HepG2 (cell line): ENCODE data around the gene BMPR1B. TPM values are rescaled to one million over a fixed set of nuclear protein-coding genes. Genes with fewer than 3 reads are reported as not detected.

ENCODE experiments used
- ATAC-seq: fragments of 200-7000 bp; cut with Tn5 transposase; 3 replicates; pipeline ENCODE4 v1.9.1; 2020; ENCODE audit warnings: mild to moderate bottlenecking, moderate library complexity
- BruUV-seq: library from RNA; stranded (reverse); fragments of 400-500 nt; replicated peaks from 2 replicates; lab custom pipeline; 2021; lab: Mats Ljungman, UMichigan
- CTCF ChIA-PET: fragments of 300-600 bp; formaldehyde crosslinking; extraction: SDS; loops from one replicate; lab custom pipeline; 2021; ENCODE audit warnings: low total read pairs, inconsistent platforms, low intra/inter-chr PET ratio; lab: Yijun Ruan, JAX
- POLR2A ChIA-PET: fragments of 350-600 bp; sonication (Branson Sonifier 250); formaldehyde crosslinking; loops from one replicate; lab custom pipeline; 2020; ENCODE audit warnings: antibody characterized with exemption, inconsistent platforms; lab: Yijun Ruan, JAX
- DNase-seq: peaks from one replicate; pipeline ENCODE4 v3.0.0-alpha.2; 2015; ENCODE audit warnings: low spot score
- FAIRE-seq: peaks from 3 replicates; lab custom pipeline; 2011; peaks lifted over from hg19 to GRCh38; lab: Jason Lieb, UNC
- H2AFZ ChIP-seq: one replicate; pipeline ENCODE4 v1.6.1; 2011; ENCODE audit warnings: low read length, inconsistent platforms
- H3K27ac ChIP-seq: fragments of 300-600 bp; 3 replicates; pipeline ENCODE4 v1.8.0; 2011; ENCODE audit warnings: mixed run types, mild to moderate bottlenecking, mixed read lengths, low read length, inconsistent platforms; ENCODE audit not compliant: insufficient read depth; ENCODE audit errors: extremely low read length
- H3K27me3 ChIP-seq, 2 experiments: fragments of 200-600 bp in 1 of 2; 2 replicates in 1 of 2; 3 replicates in 1 of 2; pipeline versions ENCODE4 v1.6.0 to v1.8.0; 2011; ENCODE audit warnings: low read length in 2 of 2, mild to moderate bottlenecking in 2 of 2, moderate library complexity in 2 of 2, inconsistent platforms in 1 of 2; ENCODE audit not compliant: insufficient read depth in 2 of 2, control insufficient read depth in 1 of 2
- H3K36me3 ChIP-seq, 2 experiments: fragments of 200-600 bp in 1 of 2; replicated peaks in 1 of 2; 2 replicates in 1 of 2; 3 replicates in 1 of 2; pipeline versions ENCODE4 v1.5.1 to v1.8.0; 2011; ENCODE audit warnings: low read length in 2 of 2, inconsistent platforms in 1 of 2; ENCODE audit not compliant: insufficient read depth in 2 of 2, control insufficient read depth in 1 of 2
- H3K4me1 ChIP-seq: 2 replicates; pipeline ENCODE4 v1.5.1; 2012; ENCODE audit warnings: low read length, inconsistent platforms; ENCODE audit not compliant: insufficient read depth
- H3K4me2 ChIP-seq: 2 replicates; pipeline ENCODE4 v1.6.0; 2011; ENCODE audit warnings: low read depth, low read length, inconsistent platforms
- H3K4me3 ChIP-seq, 3 experiments: fragments of 200-600 bp in 1 of 3; sonication (generic), shearing (Covaris generic) in 1 of 3; replicated peaks in 1 of 3; 2 replicates each; pipeline ENCODE4 v1.5.1; 2011 to 2016; ENCODE audit warnings: low read length in 3 of 3, inconsistent platforms in 2 of 3, low read depth in 2 of 3, mild to moderate bottlenecking in 2 of 3, control low read depth in 1 of 3, mixed read lengths in 1 of 3; ENCODE audit not compliant: insufficient read depth in 1 of 3
- H3K79me2 ChIP-seq: one replicate; pipeline ENCODE4 v1.6.1; 2011; ENCODE audit warnings: low read length, inconsistent platforms; ENCODE audit not compliant: insufficient read depth
- H3K9ac ChIP-seq: 2 replicates; pipeline ENCODE4 v1.6.0; 2011; ENCODE audit warnings: mild to moderate bottlenecking, low read depth, low read length, inconsistent platforms; ENCODE audit not compliant: insufficient read depth
- H3K9me3 ChIP-seq: 2 replicates; pipeline ENCODE4 v1.5.1; 2012; ENCODE audit warnings: mild to moderate bottlenecking, low read length
- H4K20me1 ChIP-seq: 2 replicates; pipeline ENCODE4 v1.6.0; 2011; ENCODE audit warnings: inconsistent platforms, mild to moderate bottlenecking, low read length, moderate library complexity; ENCODE audit not compliant: insufficient read depth
- EHMT2 ChIP-seq: fragments of 200-600 bp; sonication (generic); IDR thresholded peaks from 2 replicates; pipeline ENCODE4 v1.7.0; 2017; ENCODE audit warnings: antibody characterized with exemption, low read depth, low read length, borderline replicate concordance
- HOXA5 ChIP-seq: sonication (generic); formaldehyde crosslinking; IDR thresholded peaks from 2 replicates; pipeline ENCODE4 v1.4.0; 2020; ENCODE audit warnings: missing genetic modification reagents
- MED1 ChIP-seq: sonication (generic); formaldehyde crosslinking; IDR thresholded peaks from 2 replicates; pipeline ENCODE4 v1.4.0; 2020; ENCODE audit warnings: missing genetic modification reagents
- SAFB2 ChIP-seq: sonication (generic); formaldehyde crosslinking; IDR thresholded peaks from 2 replicates; pipeline ENCODE4 v1.5.1; 2020; ENCODE audit warnings: missing genetic modification reagents, low read depth, mild to moderate bottlenecking, borderline replicate concordance
- SMC3 ChIP-seq: IDR thresholded peaks from 2 replicates; pipeline ENCODE4 v1.6.1; 2011; ENCODE audit warnings: low read length, improper control_type of control experiment
- TCF7 ChIP-seq: sonication (generic); IDR thresholded peaks from 2 replicates; pipeline ENCODE4 v1.6.1; 2016; ENCODE audit warnings: antibody characterized with exemption, low read depth
- ZNF552 ChIP-seq: sonication (generic); formaldehyde crosslinking; IDR thresholded peaks from 2 replicates; pipeline ENCODE4 v1.9.0; 2022; ENCODE audit warnings: missing genetic modification reagents, mild to moderate bottlenecking, borderline replicate concordance
- ZNF761 ChIP-seq: sonication (generic); formaldehyde crosslinking; conservative IDR thresholded peaks from 2 replicates; pipeline ENCODE4 v1.4.0; 2020; ENCODE audit warnings: mild to moderate bottlenecking, missing genetic modification reagents
- WGBS: methylation state at CpG from one replicate; pipeline ENCODE4 v1.1.6; 2017; ENCODE audit warnings: low lambda C conversion rate; 5-methylcytosine and 5-hydroxymethylcytosine counted together
- in situ Hi-C: cut with HindIII; loops from 2 replicates; pipeline ENCODE4 v1.10.0; 2017; ENCODE audit warnings: low pct_unique_long_range_greater_than_20kb; ENCODE audit not compliant: extremely low pct_ligation_motif_present
- intact Hi-C: fragments of 100-400 bp; cut with micrococcal nuclease; formaldehyde crosslinking; loops from one replicate; pipeline ENCODE4 v1.10.0; 2022; ENCODE audit not compliant: unreplicated experiment
- polyA plus RNA-seq, 8 experiments: library from polyadenylated mRNA; depleted of rRNA in 3 of 8; stranded (reverse) in 7 of 8; unstranded in 1 of 8; fragments of >200 nt; fragmentation: Illumina TruSeq in 4 of 8; extraction: Trizol in 4 of 8; gene quantifications; 2 replicates each; pipeline versions ENCODE4 v1.2.1 to v1.2.3, GENCODE V29; 2011 to 2016; ENCODE audit warnings: low read depth in 4 of 8, missing spikeins in 1 of 8, mixed read lengths in 1 of 8; ENCODE audit not compliant: insufficient read depth in 1 of 8
- total RNA-seq, 5 experiments: library from RNA; depleted of rRNA; stranded (reverse); fragments of >200 nt; fragmentation: Illumina TruSeq; extraction: Trizol; gene quantifications; 2 replicates each; pipeline ENCODE4 v1.2.3, GENCODE V29; 2016; ENCODE audit warnings: low read depth in 1 of 5
- TF ChIP-seq, protein P1 (sequence below): sonication (generic); formaldehyde crosslinking; IDR thresholded peaks from 2 replicates; pipeline ENCODE4 v1.5.0; 2020; ENCODE audit warnings: mild to moderate bottlenecking, missing genetic modification reagents
- TF ChIP-seq, protein P2 (sequence below): sonication (generic); formaldehyde crosslinking; IDR thresholded peaks from 2 replicates; pipeline ENCODE4 v1.4.0; 2020; ENCODE audit warnings: low read depth, mild to moderate bottlenecking, missing genetic modification reagents

The BMPR1B gene
- total and polyA plus RNA-seq, 2 of the 13 experiments (the other 11 are each of a cell fraction or from before 2014, with no cell fraction given): 0.07 TPM; not detected in 1

DNA sequence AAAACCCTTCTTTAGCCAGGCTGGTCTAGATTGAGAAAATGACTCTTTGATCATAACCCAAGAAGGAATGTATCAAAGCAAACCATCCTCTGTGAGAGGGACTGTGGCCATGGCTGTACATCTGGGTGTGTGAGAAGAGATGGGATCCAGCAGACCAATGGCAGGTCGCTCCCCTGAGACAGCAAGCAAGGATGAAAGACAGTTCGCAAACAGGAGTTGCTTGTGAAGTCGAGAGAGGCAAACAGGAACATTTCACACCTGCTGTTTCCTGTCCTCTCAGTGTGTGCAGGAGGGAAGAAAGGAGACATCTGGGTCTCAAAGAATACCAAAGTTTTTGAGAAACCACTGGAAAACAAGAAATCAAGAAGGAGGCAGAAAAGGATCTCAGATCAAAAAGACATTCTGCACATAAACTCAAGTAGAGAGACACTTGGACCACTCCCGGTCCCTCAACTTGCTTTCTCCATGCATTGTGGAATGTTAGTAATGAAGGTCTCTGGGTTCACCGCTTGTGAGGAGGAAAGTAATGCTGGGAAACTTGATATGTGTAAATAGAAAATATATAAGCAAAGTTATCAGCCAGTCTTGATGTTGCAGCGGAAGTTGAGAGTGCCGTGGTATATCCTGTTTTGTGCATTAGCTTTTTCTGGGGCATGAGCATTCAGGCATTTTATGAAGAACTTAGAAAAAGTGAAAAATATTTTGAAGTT lies 327.5 kb downstream of the BMPR1B start:
- no TSS peak for BruUV-seq
- no peaks in the 10 kb centered on the region for H3K79me2 ChIP-seq
- DNase-seq (no peak), ATAC-seq (no peak), FAIRE-seq (no peak)
- in situ Hi-C loops: no loop called here
- WGBS: 7% methylated on average over 7 of the region's 7 CpGs
- H3K9me3 ChIP-seq: no peaks in the 10 kb centered on the region
- no peaks in the 10 kb centered on the region for H3K4me1 ChIP-seq
- no peak overlapping the region for H3K4me2 ChIP-seq
- ChIA-PET POLR2A (no interaction called here), CTCF (no interaction called here)
- no peaks in the 10 kb centered on the region for H3K36me3 ChIP-seq
- no peak overlapping the region for H3K27ac ChIP-seq
- H3K9ac ChIP-seq: no peak overlapping the region
- no peak overlapping the region for H2AFZ ChIP-seq
- no peak overlapping the region for H3K4me3 ChIP-seq
- TF ChIP-seq, protein P1, sequence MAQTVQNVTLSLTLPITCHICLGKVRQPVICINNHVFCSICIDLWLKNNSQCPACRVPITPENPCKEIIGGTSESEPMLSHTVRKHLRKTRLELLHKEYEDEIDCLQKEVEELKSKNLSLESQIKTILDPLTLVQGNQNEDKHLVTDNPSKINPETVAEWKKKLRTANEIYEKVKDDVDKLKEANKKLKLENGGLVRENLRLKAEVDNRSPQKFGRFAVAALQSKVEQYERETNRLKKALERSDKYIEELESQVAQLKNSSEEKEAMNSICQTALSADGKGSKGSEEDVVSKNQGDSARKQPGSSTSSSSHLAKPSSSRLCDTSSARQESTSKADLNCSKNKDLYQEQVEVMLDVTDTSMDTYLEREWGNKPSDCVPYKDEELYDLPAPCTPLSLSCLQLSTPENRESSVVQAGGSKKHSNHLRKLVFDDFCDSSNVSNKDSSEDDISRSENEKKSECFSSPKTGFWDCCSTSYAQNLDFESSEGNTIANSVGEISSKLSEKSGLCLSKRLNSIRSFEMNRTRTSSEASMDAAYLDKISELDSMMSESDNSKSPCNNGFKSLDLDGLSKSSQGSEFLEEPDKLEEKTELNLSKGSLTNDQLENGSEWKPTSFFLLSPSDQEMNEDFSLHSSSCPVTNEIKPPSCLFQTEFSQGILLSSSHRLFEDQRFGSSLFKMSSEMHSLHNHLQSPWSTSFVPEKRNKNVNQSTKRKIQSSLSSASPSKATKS (CRISPR knock-in tag): no peak
- TF ChIP-seq, protein P2, sequence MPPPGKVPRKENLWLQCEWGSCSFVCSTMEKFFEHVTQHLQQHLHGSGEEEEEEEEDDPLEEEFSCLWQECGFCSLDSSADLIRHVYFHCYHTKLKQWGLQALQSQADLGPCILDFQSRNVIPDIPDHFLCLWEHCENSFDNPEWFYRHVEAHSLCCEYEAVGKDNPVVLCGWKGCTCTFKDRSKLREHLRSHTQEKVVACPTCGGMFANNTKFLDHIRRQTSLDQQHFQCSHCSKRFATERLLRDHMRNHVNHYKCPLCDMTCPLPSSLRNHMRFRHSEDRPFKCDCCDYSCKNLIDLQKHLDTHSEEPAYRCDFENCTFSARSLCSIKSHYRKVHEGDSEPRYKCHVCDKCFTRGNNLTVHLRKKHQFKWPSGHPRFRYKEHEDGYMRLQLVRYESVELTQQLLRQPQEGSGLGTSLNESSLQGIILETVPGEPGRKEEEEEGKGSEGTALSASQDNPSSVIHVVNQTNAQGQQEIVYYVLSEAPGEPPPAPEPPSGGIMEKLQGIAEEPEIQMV (CRISPR knock-in tag): no peak
- no peak for TF ChIP-seq MED1 (CRISPR knock-in tag)
- TF ChIP-seq SAFB2 (CRISPR knock-in tag): no peak
- TF ChIP-seq SMC3: no peak
- TF ChIP-seq ZNF552 (CRISPR knock-in tag): no peak
- no peak for TF ChIP-seq TCF7
- TF ChIP-seq ZNF761 (CRISPR knock-in tag): no peak
- no peak for TF ChIP-seq HOXA5 (CRISPR knock-in tag)
- TF ChIP-seq EHMT2: no peak
- H3K27me3 ChIP-seq: no peaks in the 10 kb centered on the region
- no peaks in the 10 kb centered on the region for H4K20me1 ChIP-seq
- intact Hi-C loops: no loop called here
